HUES48 (cell line): Measurements from ENCODE around the gene HSD3B2.
"Not testable (repeated sequence)": the region's sequence is repeated elsewhere in the genome, so short reads cannot be mapped to it uniquely, and the experiment has no call there.

Experiments
- H3K27ac ChIP-seq: one replicate; pipeline ENCODE4 v1.7.0; 2013; ENCODE audit warnings: low read depth, low read length, inconsistent platforms
- H3K27me3 ChIP-seq: 2 replicates; pipeline ENCODE4 v1.6.1; 2013; ENCODE audit warnings: mild to moderate bottlenecking, low read length; ENCODE audit not compliant: control insufficient read depth, insufficient read depth
- H3K36me3 ChIP-seq: 2 replicates; pipeline ENCODE4 v1.6.1; 2013; ENCODE audit warnings: low read length; ENCODE audit not compliant: control insufficient read depth, insufficient read depth
- H3K4me1 ChIP-seq: 2 replicates; pipeline ENCODE4 v1.6.1; 2013; ENCODE audit warnings: mild to moderate bottlenecking, low read length; ENCODE audit not compliant: control insufficient read depth, insufficient read depth
- H3K4me3 ChIP-seq: 2 replicates; pipeline ENCODE4 v1.5.1; 2013; ENCODE audit warnings: mild to moderate bottlenecking, low read depth, low read length
- H3K9ac ChIP-seq: 2 replicates; pipeline ENCODE4 v1.6.1; 2013; ENCODE audit warnings: mild to moderate bottlenecking, low read depth, low read length, moderate library complexity
- H3K9me3 ChIP-seq: 2 replicates; pipeline ENCODE4 v1.6.1; 2013; ENCODE audit warnings: low read length; ENCODE audit not compliant: control insufficient read depth, insufficient read depth

The HSD3B2 gene

DNA sequence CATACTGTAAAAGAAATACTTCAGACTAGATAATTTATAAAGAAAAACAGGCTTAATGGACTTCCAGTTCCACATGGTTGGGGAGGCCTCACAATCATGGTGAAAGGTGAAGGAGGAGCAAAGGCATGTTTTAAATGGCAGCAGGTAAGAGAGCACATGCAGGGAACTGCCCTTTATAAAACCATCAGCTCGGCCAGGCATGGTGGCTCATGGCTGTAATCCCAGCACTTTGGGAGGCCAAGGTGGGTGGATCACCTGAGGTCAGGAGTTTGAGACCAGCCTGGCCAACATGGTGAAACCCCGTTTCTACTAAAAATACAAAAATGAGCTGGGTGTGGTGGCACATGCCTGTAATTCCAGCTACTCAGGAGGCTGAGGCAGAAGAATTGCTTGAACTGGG lies 37.4 kb upstream of the HSD3B2 start:
- H3K36me3 ChIP-seq, H3K9me3 ChIP-seq, H3K27me3 ChIP-seq, H3K4me3 ChIP-seq, H3K4me1 ChIP-seq, H3K27ac ChIP-seq, H3K9ac ChIP-seq: not testable (repeated sequence)

DNA sequence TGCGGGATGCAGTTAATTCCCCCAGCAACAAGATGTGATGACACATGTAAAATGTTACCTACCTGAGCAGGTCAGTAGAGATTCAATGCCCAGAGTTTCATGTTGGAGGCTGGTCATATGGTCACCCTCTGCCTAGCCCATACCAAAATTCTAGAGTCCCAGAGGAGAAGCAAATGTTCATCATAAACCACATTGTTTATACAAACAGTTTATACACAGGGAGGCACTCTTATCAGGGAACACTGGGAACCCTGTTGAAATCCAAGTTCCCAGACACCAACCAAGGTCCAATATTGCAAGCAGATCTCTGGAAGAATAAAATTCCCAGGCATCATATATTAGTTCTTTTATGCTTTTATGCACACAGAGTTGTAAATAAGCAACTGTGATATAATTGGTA lies 35.8 kb upstream of the HSD3B2 start:
- H3K27ac ChIP-seq: no peak overlapping the region
- no peak overlapping the region for H3K9ac ChIP-seq
- H3K4me1 ChIP-seq: no peaks in the 10 kb centered on the region
- no peaks in the 10 kb centered on the region for H3K36me3 ChIP-seq
- H3K27me3 ChIP-seq: no peaks in the 10 kb centered on the region
- no peak overlapping the region for H3K4me3 ChIP-seq
- H3K9me3 ChIP-seq: no peaks in the 10 kb centered on the region

DNA sequence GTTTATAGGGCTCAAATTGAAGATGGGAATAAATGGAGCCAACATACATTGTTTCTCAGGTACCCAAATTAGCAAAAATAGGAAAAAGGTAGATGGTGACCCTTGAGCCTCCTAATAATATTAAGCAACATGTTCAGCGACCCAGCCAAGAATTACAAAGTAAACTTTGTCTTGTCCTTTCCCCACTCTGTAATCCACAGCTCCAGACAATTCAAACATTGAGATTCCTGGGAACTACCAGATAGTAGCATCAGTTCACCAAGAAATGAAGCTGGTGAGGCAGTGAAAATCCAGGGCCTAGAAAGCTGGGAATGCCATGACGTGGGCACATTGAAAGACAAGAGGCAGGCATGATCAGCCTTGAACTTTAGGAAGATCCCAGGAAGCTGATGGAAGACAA lies 34.6 kb upstream of the HSD3B2 start:
- H3K4me1 ChIP-seq: no peaks in the 10 kb centered on the region
- H3K27me3 ChIP-seq: no peaks in the 10 kb centered on the region
- no peak overlapping the region for H3K27ac ChIP-seq
- no peaks in the 10 kb centered on the region for H3K36me3 ChIP-seq
- H3K9ac ChIP-seq: no peak overlapping the region
- H3K4me3 ChIP-seq: no peak overlapping the region
- no peaks in the 10 kb centered on the region for H3K9me3 ChIP-seq

DNA sequence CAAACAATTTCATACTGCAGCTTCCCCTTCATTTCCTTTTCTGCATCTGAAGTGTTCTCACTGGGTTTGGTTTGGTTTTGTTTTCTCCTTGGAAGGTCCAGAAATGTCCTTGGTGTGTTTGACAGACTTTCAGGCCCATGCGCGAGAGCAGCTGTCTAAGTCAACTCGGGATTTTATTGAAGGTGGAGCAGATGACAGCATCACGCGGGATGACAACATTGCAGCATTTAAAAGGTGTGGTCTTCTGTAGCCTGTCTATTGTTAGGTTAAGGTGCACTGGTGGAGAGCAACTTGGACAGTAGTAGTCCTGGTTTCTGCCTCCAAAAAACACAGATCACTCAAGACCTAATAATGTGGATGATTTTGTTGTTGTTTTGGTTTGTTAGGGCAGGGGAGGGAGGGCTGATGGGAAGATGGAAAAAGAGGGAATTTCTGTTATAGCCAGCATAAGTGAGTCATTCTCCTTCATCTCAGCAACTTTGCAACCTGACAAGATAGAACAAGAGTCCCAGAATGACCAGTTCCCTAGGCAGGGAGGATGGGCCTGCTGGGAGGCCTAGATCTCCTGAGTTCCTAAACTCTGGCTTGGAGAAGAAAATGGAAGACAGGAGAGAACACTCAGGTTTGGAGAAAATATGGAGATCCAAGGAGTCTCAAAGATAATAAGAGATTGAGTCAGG lies 33.8 kb upstream of the HSD3B2 start:
- no peaks in the 10 kb centered on the region for H3K4me1 ChIP-seq
- H3K36me3 ChIP-seq: no peaks in the 10 kb centered on the region
- H3K9ac ChIP-seq: no peak overlapping the region
- no peaks in the 10 kb centered on the region for H3K9me3 ChIP-seq
- no peaks in the 10 kb centered on the region for H3K27me3 ChIP-seq
- no peak overlapping the region for H3K4me3 ChIP-seq
- no peak overlapping the region for H3K27ac ChIP-seq

DNA sequence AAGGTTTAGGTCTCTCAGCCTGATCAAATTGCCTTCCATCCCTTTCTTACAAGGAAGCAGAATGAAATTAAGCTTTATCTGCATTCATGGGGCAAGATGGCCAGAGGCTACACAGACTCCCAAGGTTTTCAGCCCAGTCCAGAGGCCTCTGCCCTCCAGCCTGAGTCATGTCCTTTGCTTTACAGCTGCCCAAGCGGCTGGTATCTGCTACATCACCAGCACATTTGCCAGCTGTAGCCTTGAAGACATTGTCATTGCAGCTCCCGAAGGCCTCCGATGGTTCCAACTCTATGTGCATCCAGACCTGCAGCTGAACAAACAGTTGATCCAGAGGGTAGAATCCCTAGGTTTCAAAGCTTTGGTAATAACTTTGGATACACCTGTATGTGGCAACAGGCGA lies 30.4 kb upstream of the HSD3B2 start:
- Histone ChIP-seq H3K4me1 (peaks cover 14% of the 10 kb centered on the region), H3K27ac (no peak overlapping the region), H3K27me3 (no peaks in the 10 kb centered on the region), H3K4me3 (no peak overlapping the region), H3K9me3 (no peaks in the 10 kb centered on the region), H3K36me3 (no peaks in the 10 kb centered on the region), H3K9ac (no peak overlapping the region)

DNA sequence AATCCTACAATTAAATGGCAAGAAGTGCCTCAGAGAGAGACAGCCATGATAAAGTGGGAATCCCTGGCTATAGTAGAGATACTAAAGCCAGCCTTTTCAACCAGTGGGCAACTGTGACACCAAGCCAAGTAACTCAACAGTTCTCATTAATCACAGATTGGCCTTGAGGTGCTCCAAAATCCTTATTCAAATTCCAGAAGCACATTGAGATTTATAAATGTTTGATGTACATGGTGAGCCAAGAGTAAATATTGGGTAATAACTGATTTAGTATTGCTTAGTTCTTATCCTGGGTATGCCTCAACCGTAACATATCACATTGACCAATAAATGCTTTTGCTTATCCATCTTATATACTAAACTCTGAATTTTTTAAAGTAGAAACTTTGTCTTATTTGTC lies 29.3 kb upstream of the HSD3B2 start:
- H3K9ac ChIP-seq: no peak overlapping the region
- H3K9me3 ChIP-seq: no peaks in the 10 kb centered on the region
- no peak overlapping the region for H3K27ac ChIP-seq

DNA sequence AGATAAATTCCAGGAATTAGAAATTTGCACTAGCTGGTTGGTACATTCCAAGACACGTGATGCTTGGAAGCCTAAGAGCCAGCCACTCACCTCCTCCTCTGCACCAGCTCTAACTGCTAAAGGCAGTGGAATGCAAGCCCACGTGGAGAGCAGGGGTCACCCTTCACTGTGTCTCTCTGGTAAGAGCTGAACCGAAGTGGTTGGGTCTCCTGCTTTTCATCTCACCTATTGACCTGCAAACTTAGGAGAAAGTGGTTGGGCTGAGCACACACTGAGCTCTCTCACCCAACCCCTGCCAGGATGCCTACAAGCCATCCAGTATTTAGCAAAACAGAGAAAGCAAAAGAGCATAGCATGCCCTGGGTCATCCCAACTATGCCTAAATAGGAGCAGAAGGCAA lies 27.1 kb upstream of the HSD3B2 start:
- H3K4me3 ChIP-seq: no peak overlapping the region
- no peaks in the 10 kb centered on the region for H3K9me3 ChIP-seq
- no peak overlapping the region for H3K9ac ChIP-seq
- H3K4me1 ChIP-seq: peaks cover 14% of the 10 kb centered on the region
- no peaks in the 10 kb centered on the region for H3K36me3 ChIP-seq
- no peaks in the 10 kb centered on the region for H3K27me3 ChIP-seq
- H3K27ac ChIP-seq: no peak overlapping the region

More for the DNA sequence above, 29.3 kb upstream of the HSD3B2 start:
- Histone ChIP-seq H3K36me3 (no peaks in the 10 kb centered on the region), H3K4me3 (no peak overlapping the region), H3K27me3 (no peaks in the 10 kb centered on the region), H3K4me1 (peaks cover 14% of the 10 kb centered on the region)

DNA sequence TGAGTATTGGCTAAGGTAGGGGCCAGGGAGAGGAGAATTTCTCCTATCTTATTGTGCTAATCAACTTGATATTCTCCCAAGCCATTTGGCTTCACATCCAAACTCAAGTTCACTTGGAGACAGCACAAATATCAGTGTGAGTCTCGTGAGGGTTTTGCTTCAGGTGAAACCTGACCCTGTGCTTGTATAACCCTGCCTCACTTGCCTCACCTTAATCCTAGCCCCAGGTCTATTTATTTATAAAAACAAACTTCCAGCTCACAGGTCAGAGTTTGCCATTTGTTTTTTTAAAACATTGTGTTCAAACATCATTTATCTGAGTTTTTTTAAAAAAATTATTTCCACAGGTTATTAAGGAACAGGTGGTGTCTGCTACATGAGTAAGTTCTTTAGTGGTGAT lies 26.5 kb upstream of the HSD3B2 start:
- no peak overlapping the region for H3K27ac ChIP-seq
- no peaks in the 10 kb centered on the region for H3K9me3 ChIP-seq
- no peak overlapping the region for H3K4me3 ChIP-seq
- no peaks in the 10 kb centered on the region for H3K36me3 ChIP-seq
- H3K27me3 ChIP-seq: no peaks in the 10 kb centered on the region
- H3K9ac ChIP-seq: no peak overlapping the region
- H3K4me1 ChIP-seq: peaks cover 14% of the 10 kb centered on the region

DNA sequence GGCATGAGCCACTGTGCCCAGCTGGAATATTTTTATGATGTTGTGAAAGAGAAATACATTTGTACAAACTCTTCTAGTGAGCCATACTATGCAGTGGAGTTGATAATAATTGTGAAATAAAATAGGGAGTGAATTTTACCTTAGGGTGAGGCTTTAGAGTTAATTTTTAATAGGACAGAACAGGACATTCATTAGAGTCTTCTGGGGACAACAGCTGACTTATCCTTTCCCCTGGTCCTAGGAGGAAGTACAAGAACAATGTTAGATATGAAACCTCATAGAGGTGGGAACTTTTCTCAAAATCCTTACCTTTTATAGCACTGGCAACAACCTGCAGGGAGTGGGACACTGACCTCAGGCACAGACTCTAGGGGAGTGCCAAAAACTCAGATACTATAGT lies 24.4 kb upstream of the HSD3B2 start:
- Histone ChIP-seq H3K4me1 (peaks cover 14% of the 10 kb centered on the region), H3K4me3 (no peak overlapping the region), H3K36me3 (no peaks in the 10 kb centered on the region), H3K9me3 (no peaks in the 10 kb centered on the region), H3K27me3 (no peaks in the 10 kb centered on the region), H3K27ac (no peak overlapping the region), H3K9ac (no peak overlapping the region)

DNA sequence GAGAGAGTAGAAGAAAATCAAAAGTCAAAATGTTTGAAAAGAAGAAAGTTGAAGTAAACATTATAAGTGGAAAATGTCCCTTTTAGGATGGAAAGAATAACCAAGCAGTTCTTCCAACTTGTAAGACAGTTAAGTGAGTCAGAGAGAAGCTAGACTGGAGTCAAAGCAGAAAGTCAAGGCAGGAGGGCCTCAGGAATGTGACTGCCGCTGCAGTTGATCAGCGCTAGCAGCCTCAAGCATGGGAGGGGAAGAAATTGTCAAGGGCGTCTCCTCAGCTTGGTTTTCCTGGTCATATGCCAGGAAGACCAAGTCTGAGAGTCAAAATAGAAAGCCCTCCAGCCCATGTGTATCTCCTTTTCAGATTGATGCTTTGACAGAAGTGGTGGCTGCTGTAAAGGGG lies 23.2 kb upstream of the HSD3B2 start:
- Histone ChIP-seq H3K9me3 (no peaks in the 10 kb centered on the region), H3K36me3 (no peaks in the 10 kb centered on the region), H3K27ac (no peak overlapping the region), H3K4me1 (peaks cover 14% of the 10 kb centered on the region), H3K4me3 (no peak overlapping the region), H3K9ac (no peak overlapping the region), H3K27me3 (no peaks in the 10 kb centered on the region)

DNA sequence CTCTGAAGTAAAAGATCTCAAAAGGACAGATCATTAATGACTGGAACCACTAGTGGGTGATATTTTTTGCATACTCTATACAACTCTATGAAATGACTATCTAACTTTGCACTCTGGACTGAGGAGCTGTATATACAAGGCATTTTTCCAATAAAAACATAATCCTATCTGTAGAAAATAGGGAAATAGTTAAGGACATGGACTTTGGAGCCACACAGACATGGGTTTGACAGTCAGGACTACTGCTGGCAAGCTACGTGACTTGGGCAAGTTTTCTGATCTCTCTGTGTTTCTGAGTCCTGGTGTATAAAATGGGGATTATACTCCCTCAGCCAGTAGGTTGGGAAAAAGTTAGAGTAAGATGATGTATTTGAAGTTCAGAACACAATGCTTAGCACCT lies 20.9 kb upstream of the HSD3B2 start:
- Histone ChIP-seq H3K27me3 (no peaks in the 10 kb centered on the region), H3K27ac (no peak overlapping the region), H3K36me3 (no peaks in the 10 kb centered on the region), H3K9me3 (no peaks in the 10 kb centered on the region), H3K9ac (no peak overlapping the region), H3K4me1 (no peaks in the 10 kb centered on the region), H3K4me3 (no peak overlapping the region)

DNA sequence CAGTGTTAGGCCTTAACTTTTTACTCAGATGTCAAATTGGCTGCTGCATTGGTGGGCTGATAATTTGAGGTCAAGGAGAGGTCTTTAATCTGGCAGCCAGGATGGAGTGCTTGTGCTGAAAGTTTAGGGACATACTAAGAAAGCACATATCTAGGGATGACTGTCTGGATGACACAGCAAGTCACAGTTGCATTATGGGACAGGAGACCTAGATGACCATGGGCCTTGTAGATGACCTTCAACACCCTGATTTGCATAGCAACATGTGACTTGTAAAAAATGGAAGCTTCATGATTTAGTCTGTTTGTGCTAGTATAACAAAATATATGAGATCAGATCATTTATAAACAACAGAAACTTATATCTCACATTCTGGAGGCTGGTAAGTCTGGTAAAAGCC lies 18.0 kb upstream of the HSD3B2 start:
- Histone ChIP-seq H3K4me3 (no peak overlapping the region), H3K27ac (no peak overlapping the region), H3K4me1 (no peaks in the 10 kb centered on the region), H3K9ac (no peak overlapping the region), H3K9me3 (no peaks in the 10 kb centered on the region), H3K36me3 (no peaks in the 10 kb centered on the region), H3K27me3 (no peaks in the 10 kb centered on the region)
